Stimulated activated CD4-positive, alpha-beta T cell treated with anti-CD3 and anti-CD28 coated beads, Interleukin-4, amount 100 ng/mL, for 4 hours (primary cell): ENCODE results near the gene SLC51A.
"Not testable (repeated sequence)": the region's sequence is repeated elsewhere in the genome, so short reads cannot be mapped to it uniquely, and the experiment has no call there.

ENCODE experiments used
- DNase-seq, 2 experiments: peaks; one replicate each; pipeline ENCODE4 v3.0.0-alpha.2; 2020

Gene SLC51A

GRCh38 chr3:196193736-196194541, 22.4 kb upstream of the SLC51A start:
- DNase-seq = no peak

DNA sequence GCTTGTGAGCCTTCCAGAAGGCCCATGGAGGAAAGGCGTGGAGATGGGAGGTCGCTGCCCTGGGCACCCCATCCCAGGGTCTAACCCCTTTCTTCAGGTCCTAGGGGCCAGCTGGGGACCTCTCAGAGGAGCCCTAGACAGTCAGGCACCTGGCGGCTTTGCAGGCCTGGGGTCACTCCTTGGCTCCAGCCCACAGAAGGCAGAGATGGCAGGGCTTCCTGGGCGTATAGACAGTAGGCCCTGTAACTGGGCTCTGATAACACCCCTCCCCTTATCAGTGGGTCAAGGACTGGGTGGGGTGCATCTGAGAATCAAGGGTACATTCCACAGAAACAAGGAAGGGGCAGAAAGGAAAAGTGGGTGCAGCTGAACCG, 21.8 kb upstream of the SLC51A start:
- no peak for DNase-seq

GRCh38 chr3:196195664-196196265, 20.6 kb upstream of the SLC51A start:
- DNase-seq = no peak

GRCh38 chr3:196197524-196197923, 18.8 kb upstream of the SLC51A start:
- DNase-seq = no peak

DNA sequence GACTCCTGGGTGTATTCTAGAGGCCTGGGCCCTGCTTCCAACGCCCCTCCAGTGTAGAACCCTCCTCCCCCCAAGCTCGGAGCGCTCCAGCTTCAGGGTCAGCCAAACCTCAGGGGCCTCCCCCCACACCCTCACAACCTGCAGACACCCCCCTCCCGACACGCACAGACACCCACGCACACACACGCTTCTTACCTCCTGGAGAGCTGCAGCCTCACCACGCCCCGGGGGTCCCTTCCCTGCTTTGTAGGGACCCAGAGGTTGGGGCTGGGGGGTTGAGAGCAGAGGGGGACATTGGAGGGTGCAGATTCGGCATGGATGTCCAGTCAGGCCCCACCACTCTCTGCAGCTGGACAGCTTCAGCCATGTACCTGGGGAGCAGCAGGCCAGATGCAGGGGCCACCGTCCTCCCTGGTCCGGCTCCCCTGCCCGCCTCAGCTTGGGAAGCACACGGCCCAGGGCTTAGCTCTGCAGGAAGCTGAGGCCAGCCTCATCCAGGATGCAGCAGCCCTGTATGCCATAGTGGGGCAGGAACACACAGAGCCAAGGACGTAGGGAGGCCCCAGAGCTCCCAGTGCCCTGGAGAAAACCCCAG, 18.2 kb upstream of the SLC51A start:
- DNase-seq = no peak

DNA sequence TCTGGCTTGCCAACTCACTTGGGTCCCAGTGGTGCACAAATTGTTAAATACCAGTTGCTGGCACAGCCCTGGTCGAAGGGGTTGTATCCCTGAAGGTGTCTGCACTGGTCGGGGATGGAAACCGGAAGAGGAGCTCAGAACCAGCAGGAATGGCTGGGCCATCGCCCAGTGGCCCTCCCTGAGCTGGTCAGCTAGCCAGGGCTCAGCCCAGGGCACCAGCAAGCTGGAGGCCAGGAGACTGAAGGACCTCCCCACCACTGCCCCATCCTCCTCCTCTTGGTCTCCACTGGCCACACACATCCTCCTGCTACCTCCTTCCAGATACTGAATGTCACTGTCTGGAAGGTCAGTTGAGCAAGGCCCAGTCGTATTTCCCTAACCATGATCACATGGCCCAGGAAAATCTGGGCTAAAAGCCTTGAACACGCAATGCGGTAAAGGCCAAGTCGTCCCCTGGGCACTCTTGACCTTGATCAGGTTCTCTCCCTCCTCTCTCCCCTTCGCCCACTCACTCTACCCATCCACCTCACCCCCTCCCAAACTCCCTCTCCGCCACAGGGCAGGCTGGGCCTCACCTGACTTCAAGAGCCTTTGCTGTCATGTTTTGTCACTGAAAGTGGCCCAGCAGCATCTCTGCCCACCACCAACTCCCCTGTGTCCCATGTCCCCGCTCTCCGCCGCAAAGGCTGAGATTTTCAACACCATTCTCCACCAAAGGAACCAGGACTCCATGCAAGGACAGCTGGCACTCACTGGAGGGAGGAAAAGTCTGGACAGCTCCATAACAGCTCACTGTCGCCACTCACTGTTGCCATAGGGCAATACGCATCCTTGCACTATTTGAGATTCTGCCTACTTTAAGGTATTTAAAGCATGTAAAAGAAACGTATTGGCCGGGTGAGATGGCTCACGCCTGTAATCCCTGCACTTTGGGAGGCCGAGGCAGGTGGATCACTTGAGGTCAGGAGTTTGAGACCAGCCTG, 17.3 kb upstream of the SLC51A start:
- DNase-seq = no peak

DNA sequence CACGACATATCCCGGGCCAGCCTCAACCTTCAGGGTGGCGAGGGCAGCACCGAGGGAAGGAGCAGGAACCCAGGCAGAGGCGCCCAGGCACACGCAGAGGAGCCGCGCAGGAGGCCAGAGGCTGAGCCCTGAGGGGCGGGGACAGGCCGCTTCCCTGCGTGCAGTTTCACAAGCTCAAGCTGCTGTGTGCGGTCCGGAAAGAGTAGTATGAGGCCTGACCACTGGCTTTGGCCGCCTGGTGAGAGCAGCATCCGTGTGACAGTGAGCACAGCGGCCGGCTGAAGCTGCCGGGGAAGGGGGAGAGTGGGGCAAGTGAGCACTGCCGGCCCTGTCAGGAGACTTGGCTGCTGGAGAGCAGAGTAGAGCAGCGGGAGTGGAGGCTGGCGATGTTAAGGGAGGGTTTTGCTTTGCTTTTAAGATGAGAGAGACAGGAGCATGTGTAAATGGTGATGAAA, 13.8 kb upstream of the SLC51A start:
- no peak for DNase-seq

DNA sequence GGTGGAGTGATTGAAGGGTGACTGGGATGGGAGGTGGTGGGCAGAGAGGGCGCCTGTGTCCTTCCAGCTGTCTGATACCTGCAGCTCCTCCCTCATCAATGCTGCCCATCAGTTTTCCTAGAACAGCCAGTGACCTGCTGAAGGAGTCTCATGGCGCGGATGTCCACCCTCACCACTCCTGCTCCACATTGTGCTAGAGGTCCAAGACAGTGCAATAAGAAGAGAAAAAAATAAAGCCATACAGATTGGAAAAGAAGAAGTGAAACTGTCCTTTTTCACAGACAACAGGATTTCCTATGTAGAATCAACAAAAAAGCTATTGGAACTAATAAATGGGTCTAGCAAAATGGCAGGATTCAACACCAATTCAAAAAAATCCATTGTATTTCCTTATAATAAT, 12.5 kb upstream of the SLC51A start:
- no peak for DNase-seq

DNA sequence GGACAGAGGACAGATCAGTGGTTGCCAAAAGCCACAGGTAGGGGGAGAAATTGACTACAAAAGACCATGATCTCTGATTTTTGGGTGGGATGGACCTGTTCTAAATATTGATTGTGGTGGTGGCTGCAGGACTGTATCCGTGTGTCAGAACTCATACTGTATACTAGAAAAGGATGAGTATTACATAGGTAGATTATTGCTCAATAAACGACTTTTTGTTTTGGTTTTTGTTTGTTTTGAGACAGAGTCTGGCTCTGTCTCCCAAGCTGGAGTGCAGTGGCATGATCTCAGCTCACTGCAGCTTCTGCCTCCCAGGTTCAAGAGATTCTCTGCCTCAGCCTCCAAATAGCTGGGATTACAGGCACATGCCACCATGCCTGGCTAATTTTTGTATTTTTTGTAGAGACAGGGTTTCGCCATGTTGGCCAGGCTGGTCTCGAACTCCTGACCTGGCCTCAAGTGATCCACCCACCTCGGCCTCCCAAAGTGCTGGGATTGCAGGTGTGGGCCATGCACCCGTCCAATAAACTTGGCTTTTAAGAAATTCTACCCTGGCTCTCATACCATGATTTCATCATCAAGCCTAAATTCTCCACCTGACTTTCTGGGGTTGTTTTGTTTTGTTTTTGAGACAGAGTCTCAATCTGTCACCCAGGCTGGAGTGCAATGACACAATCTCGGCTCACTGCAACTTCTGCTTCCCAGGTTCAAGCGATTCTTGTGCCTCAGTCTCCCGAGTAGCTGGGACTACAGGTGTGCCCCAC, 10.7 kb upstream of the SLC51A start:
- not testable (repeated sequence) for DNase-seq

DNA sequence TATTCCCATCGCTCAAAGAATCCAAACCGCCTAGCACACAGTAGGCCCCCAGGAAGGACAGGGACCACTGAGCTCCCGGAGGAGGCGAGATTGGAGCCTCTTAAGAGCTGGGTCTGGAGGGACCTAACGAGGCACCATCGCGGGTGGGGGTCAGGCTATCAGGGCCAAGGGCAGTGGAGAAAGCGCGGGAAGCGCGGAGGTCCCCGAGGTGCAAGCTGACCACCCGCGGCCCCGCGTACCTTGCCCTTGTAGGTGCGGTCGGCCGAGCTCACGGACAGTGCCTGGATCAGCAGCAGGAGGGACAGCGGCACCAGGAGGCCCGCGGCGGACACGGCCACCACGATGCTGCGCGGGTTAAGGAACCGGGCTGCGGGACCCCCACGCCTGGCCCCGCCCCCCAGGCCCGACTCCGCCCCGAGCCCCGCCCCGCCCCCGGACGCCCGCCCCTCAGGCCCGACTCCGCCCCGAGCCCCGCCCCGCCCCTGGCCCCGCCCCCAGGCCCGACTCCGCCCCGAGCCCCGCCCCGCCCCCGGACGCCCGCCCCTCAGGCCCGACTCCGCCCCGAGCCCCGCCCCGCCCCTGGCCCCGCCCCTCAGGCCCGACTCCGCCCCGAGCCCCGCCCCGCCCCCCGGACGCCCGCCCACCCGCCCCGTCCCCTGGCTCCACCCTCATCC, 9.0 kb upstream of the SLC51A start:
- peak in 1 of 2 experiments; percentile 56 for DNase-seq

- peak; percentile 50 to 58 for DNase-seq
Measured at GRCh38 chr3:196207833-196208607, 8.3 kb upstream of the SLC51A start.

DNA sequence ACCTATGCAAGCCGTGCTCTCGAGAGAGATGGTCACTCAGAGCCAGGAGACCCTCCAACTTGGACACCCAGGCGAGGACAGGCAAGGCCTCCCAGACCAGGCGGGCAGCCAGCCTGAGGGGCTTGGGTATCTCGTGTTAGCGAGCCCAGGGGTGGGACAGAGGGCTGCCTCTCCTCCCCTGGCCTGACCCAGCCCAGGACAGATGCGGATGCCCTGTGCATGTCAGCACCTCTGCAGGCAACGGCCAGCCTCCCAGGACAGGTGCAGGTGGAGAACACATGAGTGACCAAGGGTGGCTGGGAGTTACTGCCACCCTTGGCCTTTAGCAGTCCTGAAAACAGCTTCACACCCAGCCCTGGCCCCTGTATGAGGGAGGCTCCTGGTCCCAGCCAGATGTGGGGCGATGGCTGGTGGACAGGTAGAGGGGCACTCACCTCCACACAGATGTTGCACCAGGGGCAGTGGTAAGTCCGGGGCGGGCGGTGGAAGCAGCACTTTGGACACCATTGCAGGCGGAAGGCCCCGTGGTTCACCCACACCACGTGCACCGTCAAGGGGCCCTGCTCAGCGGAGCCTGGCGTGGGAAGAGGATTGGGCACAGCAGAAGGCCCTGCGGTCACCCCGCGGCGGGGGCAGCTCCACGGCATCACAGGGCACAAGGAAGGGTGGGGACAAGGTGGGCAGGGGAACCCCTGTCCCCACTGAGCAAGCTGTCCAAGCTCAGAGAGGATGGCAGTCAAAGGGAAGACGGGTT, 7.2 kb upstream of the SLC51A start:
- DNase-seq = no peak

- not testable (repeated sequence) for DNase-seq
Measured at GRCh38 chr3:196209944-196210672, 6.2 kb upstream of the SLC51A start.

DNA sequence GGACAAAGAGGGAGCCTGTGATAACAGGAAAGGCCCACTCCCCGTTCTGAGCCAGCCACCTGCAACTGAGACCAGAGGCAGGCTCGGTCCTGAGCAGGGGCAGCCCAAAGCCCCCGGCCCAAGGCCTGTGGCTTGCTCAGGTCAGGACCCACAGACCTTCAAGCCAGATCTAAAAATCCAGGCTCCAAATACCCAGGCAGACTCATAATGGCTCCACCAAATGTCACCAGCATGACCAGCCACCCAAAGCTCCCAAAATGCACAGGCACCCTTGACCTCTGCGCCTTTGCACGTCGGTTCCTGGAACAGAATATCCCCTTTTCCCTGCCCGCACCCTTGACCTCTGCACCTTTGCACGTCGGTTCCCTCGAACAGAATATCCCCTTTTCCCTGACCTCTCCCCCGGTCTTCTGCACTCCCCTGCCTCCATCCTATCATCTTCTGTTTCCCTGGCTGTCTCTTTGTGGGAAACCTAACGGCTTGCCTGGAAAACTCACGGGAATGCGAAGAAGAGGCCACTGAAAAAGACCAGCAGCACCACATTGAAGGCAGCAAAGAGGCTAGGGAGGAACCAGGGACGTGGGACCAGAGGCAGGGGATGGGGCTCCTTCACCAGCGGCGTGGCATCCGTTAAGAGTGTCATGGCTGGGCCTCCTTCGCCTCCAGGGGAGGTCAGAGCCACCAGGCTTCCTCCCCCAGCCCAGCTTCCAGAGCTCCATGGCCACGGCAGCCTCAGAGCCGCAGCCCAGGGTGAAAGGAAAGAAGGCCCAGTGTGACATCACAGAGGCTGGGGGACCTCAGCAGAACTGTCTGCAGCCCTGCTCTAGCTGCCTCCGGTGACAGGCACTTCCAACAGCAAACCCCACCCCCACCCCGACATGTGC, 5.4 kb upstream of the SLC51A start, which contains the start of gene ZDHHC19:
TSS of gene ZDHHC19 (minus strand) at position 728 of the 884 bp plus-strand sequence. CDS start at position 643, 85 bp downstream.
- no peak for DNase-seq

DNA sequence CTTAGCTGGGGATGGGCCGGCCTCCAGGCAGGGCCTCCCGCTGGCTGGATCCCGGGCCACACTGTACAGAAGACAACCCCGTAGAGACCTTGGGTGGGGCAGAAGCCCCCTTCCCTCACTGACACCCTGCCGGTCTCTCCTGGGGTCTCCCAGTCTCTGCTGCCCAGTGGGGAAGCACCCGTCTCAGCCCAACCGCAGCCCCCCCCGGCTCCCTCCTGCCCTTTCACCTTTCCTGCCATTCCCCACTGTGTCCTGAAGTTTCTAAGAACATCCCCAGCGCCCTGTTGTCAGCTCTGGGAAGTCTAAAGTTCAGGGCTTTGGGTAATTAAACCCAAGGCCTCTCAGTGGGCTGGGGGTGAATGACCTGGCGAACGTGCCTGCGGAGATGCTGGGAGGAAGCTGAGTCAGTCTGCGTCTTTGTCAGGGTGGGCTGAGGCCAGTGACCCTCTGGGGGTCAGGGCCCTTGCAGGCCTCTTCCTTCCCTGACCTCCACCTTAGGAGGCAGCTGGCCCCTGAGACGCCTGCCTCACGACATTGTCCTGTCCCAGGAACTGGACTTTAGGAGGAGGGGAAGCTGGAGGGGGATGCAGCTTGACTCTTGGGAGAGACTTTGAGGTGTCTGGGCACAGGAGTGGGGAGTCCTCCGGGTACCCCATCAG, 1.4 kb upstream of the SLC51A start:
- no peak for DNase-seq

- no peak for DNase-seq
Measured at GRCh38 chr3:196215493-196216020, 777 bp upstream of the SLC51A start.

DNA sequence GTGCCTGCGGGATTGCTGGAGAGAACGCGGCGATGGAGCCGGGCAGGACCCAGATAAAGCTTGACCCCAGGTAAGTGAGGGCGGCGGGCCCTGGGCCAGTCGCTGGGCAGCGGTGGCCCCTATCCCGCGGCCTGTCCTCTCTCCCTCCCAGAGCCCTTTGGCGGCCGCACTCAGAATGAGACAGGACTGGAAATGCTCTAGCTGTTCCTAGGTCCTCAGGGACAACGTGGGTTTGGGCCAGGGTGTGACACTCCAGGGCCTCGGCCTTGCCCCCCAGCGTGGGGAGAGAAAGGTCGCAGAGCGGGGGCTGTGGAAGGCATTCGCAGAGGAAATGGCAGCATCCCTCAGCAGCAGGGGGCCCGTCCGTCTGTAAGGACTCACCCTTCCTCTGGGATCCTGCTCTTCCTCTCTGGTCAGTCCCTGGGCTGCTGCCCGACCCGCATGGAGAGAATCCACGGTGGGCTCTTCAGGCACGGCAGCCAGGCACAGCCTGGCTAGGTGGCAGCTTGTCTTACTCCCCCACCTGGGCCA, 412 bp downstream of the SLC51A start:
- no peak for DNase-seq
